HG03575 (cell line): ENCODE data around the gene PLPP1.

Experiments
- ATAC-seq: cut with Tn5 transposase; IDR thresholded peaks from one replicate; pipeline ENCODE4 v1.9.1; 2021; ENCODE audit not compliant: unreplicated experiment, insufficient number of reproducible peaks, low FRiP score; ENCODE audit errors: extremely low read depth

PLPP1 gene

DNA sequence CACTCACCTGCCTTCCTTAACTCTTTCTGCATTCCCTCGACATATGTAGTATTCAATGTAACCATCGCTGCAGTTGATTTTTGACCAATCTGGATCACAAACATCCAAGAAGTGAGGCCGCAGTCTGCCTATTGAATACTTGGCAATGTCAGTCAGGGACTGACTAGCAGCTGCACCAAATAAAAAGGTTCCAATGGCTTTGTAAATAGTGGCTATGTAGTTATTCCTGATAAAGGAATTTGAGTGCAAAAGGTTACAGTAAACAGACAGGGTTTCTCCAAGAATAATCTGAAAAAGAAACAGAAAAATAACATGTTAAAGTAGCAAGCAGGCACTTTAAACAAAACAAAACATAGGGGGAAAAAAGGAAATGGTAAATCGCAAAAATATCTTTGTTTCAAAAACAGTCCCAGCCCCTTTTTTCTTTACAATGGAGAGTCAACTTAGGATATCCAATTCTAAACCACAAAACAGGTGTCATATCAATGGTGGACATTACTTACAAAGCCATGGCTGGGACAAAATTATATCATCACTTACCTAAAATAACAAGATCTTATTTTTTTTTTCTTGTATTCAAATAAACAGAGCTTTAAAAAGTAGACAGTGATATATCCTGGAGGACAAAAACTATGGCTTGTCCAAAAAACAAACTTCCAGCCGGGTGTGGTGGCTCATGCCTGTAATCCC lies 66.8 kb downstream of the PLPP1 start:
- no peak for ATAC-seq

DNA sequence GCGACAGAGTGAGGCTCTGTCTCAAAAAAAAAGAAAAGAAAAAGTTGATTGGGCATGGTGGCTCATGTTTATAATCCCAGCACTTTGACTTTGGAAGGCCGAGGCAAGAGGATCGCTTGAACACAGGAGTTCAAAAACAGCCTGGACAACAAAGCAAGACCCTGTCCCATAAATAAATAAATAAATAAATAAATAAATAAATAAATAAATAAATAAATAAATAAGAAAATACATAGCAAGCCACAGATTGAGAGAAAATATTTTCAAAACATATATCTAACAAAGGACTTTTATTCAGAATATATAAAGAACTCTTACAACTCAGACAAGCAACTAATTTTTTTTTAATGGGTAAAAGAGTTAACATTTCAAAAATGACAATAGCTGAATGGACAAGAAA lies 71.2 kb downstream of the PLPP1 start:
- no peak for ATAC-seq

DNA sequence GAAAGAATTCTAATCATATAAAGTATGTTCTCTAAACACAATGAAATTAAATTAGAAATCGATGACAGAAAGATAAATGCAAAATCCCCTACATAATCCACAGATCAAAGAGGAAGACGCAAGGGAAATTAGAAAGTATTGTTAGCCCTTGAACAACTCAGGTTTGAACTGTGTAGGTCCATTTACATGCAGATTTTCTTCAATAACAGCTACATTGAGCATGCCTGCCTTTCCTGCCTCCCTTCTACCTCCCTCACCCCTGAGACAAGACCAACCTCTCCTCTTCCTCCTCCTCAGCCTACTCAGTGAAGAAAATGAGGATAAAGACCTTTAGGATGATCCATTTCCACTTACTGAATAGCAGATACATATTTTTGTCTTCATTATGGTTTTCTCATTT lies 75.2 kb downstream of the PLPP1 start:
- ATAC-seq: no peak

DNA sequence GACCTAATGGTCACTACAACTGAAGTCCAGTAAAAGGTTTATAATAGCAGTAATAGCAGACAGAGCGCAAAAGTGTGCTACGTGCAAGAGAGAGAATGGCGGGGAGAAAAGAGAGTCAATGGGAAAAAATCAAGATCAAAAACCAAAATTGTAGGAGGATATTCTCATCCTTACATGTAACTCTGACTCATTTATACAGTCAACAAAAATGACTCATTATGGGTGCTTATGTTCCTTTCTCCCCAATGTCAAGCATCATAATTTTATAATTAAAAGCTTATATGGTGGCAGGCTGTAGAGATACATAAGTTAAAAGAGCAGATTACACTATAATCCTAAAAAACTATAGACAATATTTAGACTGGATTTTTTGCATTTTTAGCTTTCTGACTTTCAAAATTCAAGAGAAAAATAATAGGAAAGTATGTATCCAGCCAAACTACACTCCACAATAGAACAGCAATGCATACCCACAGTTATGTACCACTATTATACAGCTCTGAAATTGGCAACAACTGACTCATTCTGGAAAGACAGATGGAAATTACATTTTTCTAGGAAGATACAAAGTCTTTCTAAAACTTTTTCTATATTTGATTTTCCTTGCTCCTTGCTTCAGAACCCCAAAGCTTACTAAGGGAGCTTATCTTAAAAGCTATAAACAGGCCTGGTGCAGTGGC lies 78.4 kb downstream of the PLPP1 start:
- no peak for ATAC-seq

DNA sequence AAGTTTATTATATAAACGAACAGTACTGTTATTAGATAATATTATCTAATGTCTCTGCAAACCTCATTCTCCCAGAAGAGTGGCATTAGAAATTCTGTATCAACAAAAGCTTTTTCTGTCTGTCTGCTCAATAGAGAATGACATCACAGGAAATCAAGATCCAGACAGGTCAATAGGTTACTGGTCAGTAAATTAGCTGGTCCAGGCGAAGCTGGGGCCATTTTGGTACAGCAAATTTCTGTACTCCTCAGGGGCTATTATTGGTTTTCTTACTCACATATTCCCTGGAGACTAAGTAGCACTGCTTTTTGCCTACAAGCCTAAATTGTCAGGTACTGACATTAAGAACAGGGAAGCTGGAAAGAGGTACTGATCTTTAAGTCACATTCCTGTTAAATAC lies 80.5 kb downstream of the PLPP1 start:
- ATAC-seq: no peak

DNA sequence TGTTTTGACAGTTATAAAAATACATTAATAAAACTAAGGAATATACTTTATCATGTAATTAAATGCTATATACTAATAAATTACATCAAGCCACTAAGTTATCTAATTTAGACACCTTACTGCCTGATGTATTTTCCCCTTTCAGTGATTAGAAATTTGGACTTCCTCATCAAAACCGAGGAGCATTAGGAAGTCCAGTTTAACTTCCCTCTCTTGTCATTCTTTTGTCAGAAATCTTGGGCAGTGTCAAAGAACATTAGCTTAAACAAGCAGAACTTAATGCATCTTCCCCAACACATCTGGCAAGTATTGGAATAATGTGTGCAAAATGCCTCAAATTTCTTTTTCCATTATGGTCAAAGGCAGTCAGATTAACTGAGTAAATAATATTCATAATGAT lies 81.6 kb downstream of the PLPP1 start:
- no peak for ATAC-seq

DNA sequence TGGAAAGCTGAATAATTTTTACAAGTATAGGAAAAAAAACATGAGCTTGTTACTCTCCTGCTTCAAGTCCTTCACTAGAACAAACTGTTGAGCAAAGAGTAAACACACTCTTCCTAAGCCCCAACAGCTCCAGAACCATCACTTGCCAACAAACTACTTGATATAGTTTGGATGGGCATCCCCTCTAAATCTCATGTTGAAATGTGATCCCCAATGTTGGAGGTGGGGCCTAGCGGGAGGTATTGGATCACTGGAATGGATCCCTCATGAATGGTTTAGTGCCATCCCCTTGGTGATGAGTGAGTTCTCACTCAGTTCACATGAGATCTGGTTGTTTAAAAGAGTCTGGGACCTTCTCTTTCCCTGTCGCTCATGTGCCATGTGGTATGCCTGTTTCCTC lies 82.8 kb downstream of the PLPP1 start:
- ATAC-seq: no peak

DNA sequence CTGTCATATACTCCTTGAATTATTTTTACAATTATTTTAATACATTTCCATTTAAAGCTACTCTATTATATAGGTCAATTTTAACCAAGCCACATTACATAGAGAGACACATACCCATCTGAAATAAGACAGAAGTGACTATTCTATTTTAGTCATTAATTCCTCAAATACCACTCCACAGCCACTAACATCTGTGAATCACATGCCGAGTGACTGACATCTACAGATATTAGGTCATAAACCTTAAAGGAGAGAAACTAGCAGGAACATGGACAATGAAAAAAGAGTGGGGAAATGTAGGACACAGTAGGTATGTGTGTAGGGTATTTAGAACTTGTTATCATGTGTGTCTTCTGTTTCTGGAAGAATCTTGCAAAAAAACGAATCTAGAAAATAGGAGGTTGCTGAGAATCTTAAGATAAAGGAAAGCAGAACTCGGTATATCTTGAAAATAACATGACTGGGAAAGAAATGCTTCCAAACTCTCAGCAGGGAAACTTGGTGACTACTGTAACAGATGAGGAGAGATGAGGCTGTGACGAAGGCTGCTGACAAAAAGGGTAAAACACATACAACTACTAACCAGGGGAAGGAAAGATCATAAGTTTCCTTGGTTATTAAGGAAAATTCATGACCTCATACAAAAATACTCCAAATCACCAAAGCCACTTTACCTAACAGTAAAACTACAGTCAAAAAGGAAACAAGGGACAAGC lies 84.6 kb downstream of the PLPP1 start:
- no peak for ATAC-seq

DNA sequence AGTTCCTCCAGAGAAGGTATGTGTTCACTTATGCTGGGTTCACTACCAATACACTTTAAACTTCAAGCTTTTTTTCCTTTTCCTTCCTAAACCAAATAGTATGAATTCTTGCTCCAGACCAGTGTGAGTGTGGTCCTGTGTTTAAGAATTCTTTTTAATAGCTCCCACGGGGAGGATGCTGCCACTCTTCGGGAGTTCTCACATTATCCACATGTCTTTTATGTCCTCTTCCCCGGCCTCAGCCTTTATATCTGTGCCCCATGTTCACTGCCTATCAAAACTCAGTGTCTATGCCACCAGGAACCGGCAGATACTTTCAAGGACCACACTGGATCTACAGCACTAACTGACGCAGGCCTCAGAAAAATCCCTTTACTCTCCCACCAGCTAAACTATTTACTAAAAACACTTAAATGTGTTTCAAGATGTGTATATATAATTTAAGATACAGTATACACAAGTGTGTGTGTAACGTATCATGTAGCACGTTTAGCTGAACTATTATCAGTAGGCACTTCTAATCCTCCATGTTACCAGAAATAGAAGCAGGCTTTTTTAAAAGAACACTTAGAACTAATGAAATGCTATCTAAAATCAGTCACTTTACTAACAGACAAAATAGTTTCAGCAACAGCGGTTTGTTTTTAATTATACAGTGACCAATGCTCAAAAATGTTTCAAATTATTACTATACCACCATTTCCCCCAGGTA lies 88.0 kb downstream of the PLPP1 start:
- no peak for ATAC-seq

DNA sequence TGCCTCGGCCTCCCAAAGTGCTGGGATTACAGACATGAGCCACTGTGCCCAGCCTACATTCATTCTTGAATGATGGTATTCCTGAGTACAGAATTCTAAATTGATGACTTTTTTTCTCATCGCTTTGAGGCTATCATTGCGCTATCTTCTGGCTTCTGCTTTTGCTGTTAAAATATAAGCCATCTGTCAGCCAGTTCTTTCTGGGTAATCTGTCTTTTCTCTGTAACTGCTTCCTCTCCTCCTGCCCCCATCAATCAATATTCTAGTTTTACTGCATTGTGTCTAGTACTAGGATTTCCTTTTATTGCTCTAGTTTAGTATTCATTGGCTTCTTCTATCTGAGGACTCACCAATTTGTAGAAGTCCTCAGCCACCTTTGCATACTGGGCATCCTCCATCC lies 89.0 kb downstream of the PLPP1 start:
- ATAC-seq: no peak

DNA sequence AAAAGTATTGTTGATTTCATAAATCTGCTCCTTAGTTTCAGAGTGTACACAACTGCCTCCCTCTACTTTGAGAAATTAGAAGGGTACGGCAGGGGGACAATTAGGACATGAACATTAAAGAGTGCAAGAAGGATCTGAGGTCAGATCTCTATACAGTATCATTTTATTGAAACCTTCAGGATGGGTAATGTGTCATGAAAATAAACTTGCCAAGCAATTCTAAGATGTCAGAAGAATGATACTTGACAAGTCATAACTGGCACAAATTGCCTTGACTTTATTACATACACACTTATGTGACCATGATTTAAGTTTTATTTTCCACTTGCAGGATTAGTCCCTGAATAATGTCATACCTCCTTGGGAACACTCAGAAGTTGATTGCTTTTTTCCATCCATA lies 92.8 kb downstream of the PLPP1 start:
- ATAC-seq: no peak

DNA sequence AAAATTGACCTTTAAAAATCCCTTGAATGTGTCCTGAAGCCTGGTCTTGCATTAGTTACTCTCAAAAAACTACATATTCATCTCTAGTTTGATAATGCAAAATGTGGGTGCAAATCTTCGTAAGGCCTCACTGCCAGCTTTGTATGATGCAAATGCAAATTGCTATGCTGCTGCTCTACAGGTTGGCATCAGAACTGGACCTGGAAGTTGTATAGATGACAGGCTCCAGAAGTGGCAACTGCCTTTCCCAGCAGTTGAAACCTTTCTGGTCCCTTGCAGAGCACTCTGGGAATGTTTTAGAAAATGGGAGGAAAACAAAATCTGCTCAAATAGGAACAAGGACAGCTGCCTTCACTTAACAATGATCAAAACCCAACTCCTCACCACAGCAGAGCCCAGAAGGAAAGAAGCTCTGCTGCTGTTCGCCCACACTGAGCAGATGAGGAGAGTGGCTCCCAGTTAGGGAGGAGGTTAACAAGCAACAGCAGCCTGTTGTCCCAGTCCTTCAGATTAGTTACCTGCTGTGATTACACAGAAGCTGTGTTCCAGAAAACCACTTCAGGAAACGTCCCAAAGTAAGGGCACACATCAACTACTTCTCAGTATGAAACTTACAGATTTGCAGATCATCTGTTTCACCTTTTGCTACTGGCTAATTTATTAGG lies 93.5 kb downstream of the PLPP1 start:
- no peak for ATAC-seq

DNA sequence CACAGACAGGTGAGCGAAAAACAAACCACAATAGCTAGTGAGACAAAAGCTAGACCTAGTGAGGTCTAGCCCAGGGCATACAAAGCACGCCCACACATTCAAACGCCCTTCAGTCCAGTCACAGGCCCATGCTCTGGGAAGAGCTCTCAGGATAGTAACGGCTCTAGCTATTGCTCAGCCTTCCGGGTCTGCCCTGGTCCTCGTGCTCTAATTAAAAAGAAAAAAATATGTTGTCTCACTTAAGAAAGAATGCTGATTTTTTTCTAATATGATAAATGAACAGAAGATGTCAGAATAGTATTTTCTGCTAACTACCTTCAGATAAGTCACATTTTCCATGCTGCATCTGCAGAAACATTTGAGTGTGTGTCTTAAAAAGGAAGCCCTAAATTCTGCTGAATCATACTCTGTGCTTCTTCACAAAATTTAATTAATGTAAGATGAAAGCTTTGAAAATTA lies 94.5 kb downstream of the PLPP1 start:
- ATAC-seq: no peak

DNA sequence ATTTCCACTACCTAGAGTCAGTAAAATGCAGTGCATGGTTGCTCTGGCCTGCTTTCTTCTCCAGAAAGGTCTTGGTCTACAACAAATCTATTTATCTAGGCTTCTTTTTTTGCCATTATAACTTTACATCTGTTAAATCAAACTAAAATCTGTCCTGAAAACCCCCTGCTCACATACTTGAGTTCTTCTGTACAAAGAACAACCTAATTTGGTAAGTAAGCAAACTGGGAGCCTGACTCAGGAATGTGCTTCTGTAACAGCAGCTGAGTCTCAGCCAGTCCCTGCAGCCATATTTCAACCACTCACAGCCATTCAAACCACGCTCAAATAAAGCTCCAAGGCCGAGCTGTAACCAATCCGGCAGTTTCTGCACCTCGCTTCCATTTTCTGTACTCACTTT lies 95.8 kb downstream of the PLPP1 start:
- ATAC-seq: no peak

DNA sequence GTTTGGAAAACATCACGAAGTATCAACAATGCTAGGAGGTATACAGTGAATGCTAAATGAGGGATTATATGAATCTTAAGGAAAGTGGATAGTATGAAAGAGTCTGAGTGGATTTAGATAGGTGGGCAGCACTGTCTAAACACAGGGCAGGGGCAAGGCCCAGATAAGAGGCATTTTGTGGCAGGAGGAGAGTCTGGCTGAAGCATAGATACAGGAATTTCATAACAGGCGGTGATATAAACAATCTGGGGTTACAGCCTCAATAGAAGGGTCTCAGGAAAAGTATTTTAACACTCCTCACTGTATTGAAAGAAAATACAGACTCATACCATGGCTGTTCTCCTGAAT lies 96.9 kb downstream of the PLPP1 start:
- no peak for ATAC-seq

DNA sequence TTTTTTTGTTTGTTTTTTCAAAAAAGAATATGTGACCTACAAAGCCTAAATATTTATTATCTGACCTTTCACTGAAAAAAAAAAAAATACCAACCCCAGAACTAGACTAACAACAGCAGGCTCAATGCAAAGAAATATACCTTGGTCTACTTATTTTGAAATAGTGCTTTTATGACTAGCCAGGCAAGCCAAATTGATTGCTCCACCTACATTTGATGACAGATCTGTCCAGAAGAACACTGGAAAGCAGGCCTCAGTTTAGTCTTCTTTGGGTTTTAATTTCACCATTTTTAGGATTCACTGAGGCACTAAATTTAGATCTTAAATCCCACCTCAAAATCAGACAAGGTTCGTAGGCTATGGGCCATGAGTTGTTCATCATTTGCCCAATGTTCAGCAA lies 97.3 kb downstream of the PLPP1 start:
- no peak for ATAC-seq

DNA sequence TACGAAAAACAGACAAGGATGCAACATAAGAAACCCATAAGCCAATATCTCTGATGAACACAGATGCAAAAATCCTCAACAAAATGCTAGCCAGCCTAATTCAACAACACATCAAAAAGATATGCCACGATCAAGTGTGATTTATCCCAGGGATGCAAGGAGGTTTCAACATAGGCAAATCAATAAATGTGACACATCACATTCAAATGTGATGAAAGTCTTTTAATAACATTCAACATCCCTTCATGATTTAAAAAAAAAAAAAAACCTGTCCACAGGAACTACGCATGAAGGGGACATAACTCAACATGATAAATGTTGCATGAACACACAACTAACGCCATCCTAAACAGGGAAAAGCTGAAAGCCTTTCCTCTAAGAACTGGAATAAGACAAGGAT lies 102.2 kb downstream of the PLPP1 start:
- no peak for ATAC-seq

DNA sequence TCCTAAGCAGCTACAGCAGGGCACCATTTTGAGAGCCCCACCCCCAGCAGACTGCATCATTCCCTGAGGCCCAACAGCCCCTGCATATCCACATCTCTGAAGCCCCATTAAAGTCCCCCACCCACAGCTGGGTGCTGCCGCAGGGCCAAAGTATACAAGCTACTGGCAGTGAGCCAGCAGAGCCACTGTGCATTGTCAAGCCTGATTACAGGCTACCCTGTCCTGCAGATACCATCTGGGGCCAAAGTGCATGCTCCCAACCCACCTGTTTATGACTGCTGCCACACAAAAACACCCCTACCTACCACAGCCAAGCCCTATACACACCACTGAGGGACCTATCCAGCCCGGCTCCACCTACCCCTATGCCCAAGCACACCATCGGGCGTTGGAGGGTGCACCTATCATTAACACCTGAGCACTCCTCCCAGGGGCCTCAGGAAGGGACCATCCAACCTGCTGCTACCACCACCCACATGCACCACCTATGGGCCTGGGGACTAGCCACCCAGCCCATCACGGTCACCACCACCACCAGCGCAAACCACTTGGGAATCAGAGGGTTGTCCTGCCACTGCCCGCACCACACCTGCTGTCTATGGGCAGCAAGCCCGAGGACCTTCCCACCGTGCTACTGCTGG lies 105.0 kb downstream of the PLPP1 start:
- ATAC-seq: no peak

DNA sequence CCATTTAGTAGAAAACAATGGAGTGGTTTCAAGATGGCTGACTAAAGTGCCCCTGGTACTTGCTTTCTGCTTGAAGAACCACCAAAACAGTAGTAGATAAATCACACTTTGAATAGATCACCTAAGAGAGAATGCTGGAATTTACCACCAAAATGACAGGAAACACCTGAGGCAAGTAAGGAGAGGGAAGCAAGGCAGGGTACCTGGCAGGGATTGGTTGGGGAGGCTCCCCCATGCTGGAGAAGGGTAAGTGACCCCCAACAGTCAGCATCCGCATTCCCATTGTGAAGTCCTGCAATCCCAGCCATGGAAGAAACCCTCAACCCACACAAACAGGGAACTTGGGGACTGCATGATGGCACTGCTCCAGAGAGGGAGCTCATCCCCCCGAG lies 105.5 kb downstream of the PLPP1 start:
- no peak for ATAC-seq
